Coronary artery (tissue), 2 donors: ENCODE results near the gene RTP2.

ENCODE experiments used
- DNase-seq: peaks from one replicate; pipeline ENCODE4 v3.0.0-alpha.2; 2017; ENCODE audit warnings: low spot score
- H3K27ac ChIP-seq, 2 donors: fragments of 200-600 bp; sonication (generic); one replicate each; pipeline ENCODE4 v1.5.1; 2016 to 2019
- H3K4me3 ChIP-seq: fragments of 200-600 bp; sonication (generic); 2 replicates; pipeline ENCODE4 v1.5.1; 2016; ENCODE audit warnings: mild to moderate bottlenecking, moderate library complexity
- TF ChIP-seq, protein P1 (sequence below): fragments of 200-600 bp; sonication (generic); IDR thresholded peaks from one replicate; pipeline ENCODE4 v1.5.1; 2019; ENCODE audit warnings: antibody characterized with exemption

Gene RTP2

DNA sequence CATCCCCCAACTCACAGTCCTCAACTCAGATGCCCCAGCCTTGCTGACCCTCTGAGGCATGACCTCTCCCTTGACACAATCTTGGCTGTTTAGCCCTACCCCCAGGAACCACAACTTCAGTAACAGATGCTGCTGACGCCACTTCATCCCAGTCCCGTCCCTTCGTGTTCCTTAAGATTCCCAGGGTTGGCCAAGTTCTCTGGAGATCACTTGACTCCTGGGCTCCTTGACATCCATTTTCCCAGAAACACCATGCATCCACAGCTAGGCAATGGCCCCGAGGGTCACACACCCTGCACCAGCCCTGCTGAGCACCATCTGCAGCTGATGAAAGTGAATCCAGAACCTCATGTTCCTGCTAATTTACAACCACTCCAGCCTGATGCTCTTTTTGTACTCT lies 6.9 kb downstream of the RTP2 start:
- H3K4me3 ChIP-seq = no peak overlapping the region
- no peak for DNase-seq
- TF ChIP-seq, protein P1, sequence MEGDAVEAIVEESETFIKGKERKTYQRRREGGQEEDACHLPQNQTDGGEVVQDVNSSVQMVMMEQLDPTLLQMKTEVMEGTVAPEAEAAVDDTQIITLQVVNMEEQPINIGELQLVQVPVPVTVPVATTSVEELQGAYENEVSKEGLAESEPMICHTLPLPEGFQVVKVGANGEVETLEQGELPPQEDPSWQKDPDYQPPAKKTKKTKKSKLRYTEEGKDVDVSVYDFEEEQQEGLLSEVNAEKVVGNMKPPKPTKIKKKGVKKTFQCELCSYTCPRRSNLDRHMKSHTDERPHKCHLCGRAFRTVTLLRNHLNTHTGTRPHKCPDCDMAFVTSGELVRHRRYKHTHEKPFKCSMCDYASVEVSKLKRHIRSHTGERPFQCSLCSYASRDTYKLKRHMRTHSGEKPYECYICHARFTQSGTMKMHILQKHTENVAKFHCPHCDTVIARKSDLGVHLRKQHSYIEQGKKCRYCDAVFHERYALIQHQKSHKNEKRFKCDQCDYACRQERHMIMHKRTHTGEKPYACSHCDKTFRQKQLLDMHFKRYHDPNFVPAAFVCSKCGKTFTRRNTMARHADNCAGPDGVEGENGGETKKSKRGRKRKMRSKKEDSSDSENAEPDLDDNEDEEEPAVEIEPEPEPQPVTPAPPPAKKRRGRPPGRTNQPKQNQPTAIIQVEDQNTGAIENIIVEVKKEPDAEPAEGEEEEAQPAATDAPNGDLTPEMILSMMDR = no peak
- no peak overlapping the region for H3K27ac ChIP-seq

DNA sequence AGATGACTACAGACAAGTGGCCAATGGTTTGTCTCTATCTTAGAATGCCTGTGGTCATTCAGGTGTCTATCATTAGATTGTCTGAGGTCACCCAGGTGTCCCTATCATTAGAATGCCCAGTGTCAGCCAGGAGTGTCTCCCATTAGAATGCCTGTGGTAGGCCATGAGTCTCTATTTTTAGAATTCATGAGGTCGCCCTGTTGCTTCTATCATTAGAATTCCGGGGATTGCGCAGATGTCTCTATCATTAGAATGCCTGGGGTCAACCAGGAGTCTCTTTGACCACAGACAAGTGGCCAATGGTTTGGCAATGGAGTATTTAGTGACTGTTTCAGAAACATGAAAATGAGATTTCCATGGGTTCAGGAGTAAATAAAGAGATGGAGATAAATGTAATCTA lies 7.6 kb downstream of the RTP2 start:
- no peak for DNase-seq
- no peak overlapping the region for H3K27ac ChIP-seq
- TF ChIP-seq, protein P1 = no peak
- no peak overlapping the region for H3K4me3 ChIP-seq

DNA sequence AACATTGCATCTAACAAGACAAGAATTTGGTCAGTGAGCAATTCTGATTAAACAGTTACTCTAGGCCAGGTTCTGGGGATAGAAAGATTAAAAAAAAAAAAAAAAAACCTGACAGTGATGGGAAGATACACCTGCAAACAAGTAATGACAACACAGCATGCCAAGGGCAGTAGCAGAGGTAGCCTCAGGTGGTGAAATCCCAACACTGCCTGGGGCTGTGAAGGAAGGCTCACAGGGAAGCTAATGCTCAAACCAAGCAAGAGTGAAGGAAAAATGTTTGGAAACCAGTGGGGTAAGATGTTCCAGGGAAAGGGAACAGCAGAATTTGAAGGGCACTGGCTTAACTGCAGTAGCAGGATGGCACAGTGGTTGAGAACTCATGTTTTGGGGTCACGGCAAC lies 8.9 kb downstream of the RTP2 start:
- no peak overlapping the region for H3K4me3 ChIP-seq
- no peak overlapping the region for H3K27ac ChIP-seq
- DNase-seq = no peak
- TF ChIP-seq, protein P1 = no peak

DNA sequence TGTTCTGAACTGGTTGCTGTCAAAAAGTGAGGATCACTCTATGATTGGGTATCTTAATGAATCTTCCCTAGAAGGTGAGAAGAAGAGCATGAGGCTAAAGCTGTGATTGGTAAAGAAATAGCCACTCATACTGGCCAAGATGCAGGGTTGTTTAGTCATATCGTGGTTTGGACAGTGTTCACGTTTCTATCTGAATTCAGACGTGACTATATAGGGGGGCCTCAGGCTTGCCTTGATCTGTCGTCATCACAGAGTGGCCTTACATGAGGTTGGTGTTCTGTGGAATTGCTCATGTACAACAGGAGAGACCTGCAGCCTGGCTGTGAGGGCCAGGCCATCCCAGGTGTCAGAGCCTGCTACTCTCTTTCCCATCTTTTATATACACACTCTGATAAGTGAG lies 12.4 kb downstream of the RTP2 start:
- H3K27ac ChIP-seq = no peak overlapping the region
- H3K4me3 ChIP-seq = no peak overlapping the region
- no peak for DNase-seq
- TF ChIP-seq, protein P1 = no peak

DNA sequence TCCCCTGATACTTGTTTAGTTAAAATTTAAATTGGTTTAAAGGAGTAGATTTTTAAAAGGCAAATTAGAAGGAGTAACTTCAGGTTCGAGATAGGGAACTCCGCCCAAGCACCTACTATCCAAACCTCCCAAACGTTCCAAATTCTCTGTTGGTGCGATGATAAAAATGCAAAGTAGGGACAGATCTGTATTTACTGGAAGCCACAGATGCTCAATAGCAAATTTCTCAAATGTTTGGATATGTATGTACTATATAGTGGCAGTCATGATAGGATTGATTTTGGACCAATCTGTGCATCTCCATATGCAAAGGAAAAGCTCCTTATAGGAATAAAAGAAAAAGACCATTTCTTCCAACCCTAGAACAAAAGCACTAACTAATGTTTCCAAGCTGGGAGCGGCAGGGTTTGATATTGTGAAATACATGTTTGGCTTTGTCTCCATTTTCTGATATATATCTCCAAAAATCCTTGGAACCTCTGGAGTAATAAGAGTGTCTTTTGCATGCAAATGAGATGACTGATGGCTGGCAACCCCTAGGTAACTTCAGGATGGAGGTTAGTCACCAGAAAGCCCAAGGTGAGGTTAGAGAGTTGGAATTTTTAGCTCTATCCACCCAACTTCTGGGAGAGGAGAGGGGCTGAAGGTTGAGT lies 15.6 kb downstream of the RTP2 start:
- no peak for DNase-seq
- TF ChIP-seq, protein P1 = no peak
- Histone ChIP-seq H3K4me3 (no peak overlapping the region), H3K27ac (no peak overlapping the region)

DNA sequence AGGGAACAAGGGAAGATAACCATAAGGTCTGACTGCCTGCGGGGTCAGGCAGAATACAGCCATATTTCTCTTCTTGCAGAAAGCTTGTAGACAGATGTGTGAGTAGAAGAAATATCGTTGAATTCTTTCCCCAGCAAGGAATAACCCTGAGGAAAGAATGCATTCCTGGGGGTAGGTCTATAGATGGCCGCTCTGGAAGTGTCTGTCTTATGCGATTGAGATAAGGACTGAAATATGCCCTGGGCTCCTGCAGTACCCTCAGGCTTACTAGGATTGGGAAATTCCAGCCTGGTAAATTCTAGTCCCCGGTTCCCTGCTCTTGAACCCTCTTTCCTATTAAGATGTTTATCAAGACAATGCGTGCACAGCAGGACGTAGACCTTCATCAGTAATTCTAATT lies 16.4 kb downstream of the RTP2 start:
- Histone ChIP-seq H3K27ac (no peak overlapping the region), H3K4me3 (no peak overlapping the region)
- TF ChIP-seq, protein P1 = no peak
- DNase-seq = no peak

DNA sequence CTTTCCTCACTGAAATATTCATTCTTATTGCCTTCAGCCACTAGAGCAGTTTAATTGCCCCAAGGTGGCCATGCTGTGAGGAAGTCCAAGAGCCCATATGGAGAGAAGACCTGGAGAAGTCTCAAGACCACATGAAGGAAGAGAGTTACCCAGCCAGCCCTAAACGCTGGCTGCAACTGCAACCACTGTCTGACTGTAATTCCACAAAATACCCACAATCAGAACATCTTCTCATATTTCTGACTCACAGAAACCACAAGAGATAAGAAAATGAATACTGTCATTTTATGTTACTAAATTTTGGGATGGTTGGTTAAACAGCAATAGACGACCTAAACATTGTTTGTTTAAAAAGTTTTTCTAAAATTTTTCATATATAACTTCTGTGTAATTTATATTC lies 17.5 kb downstream of the RTP2 start:
- TF ChIP-seq, protein P1 = no peak
- Histone ChIP-seq H3K27ac (no peak overlapping the region), H3K4me3 (no peak overlapping the region)
- DNase-seq = no peak
